ENCODE results near the gene CDT1.

- TF ChIP-seq CTCF (IDR thresholded peaks at IDR 0.05) (peak in 1 of 3 donors; percentile 22), POLR2A (IDR thresholded peaks at IDR 0.05) (peak; percentile 67)
Measured at GRCh38 chr16:88856828-88857727, 53.5 kb downstream of the CDT1 start, which contains the start of the genes GALNS and TRAPPC2L.

All from ovary (tissue), 3 donors.